DMS 273 (cell line): ENCODE results near the gene PRSS16.

Experiments
- DNase-seq: peaks from one replicate; lab custom pipeline; 2025; ENCODE audit not compliant: unreplicated experiment; lab: John Stamatoyannopoulos, UW

The PRSS16 gene

DNA sequence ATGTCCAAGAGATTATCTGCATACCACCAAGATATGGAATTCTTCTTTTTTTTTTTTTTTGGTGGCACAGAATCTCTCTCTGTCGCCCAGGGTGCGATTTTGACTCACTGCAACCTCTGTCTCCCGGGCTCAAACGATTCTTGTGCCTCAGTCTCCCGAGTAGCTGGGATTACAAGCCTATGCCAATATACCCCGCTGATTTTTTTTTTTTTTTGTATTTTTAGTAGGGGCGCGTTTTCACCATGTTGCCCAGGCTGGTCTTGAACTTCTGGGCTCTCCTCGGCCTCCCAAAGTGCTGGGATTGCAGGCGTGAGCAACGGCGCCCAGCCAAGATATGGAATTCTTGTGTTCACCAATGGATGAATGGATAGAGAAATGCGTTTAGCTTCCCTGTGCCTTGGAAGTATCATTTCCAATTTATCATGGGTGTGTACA is 33.6 kb downstream of the PRSS16 start:
- peak; percentile 86 for DNase-seq

DNA sequence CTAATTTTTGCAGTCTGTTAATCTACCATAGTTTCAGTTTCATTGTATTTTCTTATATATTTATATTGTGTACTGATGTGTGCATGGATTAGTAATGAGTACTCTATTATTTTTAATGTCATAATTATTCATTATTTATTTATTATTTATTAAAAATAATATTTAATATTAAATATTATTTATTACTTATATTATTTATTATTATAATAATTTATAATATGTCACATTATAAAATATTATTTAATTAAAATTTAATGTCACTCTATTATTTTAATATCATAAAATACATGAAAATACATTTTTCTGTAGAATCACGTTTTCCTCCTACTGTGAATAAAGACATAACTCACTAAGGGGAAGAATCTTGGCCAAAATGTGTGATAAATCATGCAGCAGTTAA is 34.1 kb downstream of the PRSS16 start:
- DNase-seq = no peak

DNA sequence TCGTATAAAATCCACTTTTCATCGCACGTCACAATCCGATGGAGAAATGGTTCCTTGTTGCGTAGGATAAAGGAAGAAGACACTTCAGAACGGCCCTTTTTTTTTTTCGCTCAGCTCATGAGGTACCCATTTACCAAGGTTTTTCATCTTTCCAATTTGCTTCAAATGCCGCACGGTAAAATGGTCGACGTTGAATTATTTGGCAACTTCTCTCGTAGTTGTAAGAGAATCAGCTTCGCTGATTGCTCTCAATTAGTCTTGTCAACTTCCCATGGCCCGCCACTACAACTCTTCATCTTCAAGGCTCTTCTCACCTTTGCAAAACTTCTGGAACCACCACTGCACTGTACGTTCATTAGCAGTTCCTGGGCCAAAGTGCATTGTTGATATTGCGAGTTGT is 35.8 kb downstream of the PRSS16 start:
- no peak for DNase-seq

DNA sequence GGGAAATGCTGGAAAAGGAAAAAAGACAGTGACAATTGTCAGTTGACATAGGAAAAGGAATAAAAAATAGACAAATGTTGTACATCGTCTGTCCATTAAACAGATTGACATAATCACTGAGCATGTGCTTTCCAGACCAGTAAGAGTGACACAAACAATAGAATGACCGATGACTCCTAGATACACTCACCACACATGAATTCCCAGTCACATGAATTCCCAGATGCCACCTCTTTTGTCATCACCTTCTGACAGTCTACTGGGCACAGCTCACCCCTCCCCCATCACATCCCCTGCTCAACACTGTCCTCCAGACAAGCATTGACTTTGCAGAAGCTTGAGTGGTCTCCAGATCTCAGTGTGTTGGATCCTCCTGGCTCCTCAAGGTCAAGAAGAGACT is 38.6 kb downstream of the PRSS16 start:
- DNase-seq = no peak

DNA sequence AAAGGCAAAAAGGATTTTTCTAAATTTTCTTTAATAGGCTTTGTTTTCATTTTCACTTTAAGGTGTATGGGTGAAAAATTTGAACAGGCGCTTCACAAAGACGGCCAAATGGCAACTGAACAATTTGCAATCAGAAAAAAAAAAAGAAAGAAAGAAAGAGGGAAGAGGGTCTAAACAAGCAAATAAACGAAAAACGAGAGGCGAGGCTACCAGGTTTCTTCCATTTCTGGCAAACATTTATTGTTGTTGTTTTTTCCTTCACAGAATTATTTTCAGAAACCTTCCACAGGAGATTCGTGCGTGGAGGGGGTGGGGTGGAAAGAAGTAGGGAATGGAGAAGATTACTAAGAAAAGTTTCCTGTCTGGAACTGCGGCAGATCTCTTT is 40.2 kb downstream of the PRSS16 start:
- no peak for DNase-seq

DNA sequence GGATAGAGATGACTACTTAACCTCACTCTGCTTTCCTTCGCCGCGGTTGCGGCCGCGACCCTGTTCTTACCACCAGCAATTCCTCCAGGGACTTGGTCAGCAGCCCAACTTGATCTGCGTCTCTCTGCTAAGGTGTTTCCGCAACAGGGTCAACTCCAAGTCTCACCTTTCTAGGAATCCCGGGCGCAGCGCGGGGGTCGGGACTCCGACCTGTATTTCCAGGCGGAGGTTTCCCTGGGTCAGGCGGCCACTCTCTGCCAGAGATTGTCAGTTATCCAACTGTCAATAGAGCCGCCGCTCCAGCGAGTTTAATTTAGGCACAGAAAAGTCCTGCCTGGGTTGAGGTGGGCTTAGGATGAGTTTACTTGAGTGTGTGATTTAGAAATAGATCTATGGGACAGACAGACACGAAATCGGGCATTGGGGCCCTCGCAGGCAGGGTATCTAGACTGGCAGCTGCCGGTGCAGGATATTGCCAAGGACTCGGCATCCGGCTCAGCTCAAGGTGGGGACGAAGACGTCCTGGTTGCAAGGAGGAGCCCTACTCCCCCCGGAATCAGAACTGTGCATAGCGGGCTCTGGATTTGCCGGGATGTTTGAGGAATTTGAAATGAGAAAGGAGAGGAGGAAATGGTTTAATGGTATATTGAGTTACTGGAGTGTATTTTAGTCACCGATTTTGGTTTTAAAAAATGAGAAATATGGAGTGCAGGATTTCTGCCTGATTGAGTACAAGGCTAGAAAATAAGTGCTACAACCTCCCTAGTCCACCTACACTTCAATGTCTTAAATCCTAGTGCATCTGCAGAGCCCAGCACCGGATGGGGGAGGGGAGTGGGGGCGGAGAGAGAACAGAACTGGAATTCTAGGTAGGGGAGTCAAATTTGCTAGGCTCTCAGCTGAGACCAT is 40.9 kb downstream of the PRSS16 start:
- peak; percentile 73 for DNase-seq

DNA sequence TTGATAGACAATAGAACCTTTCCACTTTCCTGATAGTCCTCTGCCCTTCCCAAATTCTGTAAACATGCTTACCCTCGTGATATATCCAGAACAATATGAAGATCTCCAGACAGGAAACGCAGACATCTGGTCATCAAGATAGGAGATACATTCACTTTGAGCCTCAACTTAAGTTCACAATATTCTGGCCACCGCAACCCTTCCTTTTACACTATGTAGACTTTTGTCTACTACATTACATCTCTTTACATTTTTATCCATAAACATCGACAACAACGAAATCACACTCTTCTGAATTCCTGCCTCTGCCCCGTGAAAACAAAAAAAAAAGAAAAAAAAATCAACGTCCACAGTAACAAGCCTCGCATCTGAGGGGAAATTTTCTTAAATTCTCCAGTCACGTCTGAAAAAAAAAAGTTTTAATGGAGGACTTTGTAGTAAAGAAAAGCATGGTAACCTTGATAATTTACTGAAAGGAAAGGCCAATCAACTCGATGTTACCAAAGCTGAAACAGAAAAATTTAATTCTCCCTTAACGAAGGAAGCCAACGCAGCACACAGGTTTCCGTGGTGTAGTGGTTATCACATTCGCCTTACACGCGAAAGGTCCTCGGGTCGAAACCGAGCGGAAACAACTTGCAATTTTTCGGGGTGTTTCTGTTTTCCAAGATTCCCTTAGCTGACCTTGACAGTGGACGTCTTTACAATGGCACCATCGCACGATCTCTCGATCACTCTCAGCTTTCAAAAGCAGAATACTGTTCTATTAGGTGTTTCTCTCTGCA is 42.8 kb downstream of the PRSS16 start:
- DNase-seq = peak; percentile 89

DNA sequence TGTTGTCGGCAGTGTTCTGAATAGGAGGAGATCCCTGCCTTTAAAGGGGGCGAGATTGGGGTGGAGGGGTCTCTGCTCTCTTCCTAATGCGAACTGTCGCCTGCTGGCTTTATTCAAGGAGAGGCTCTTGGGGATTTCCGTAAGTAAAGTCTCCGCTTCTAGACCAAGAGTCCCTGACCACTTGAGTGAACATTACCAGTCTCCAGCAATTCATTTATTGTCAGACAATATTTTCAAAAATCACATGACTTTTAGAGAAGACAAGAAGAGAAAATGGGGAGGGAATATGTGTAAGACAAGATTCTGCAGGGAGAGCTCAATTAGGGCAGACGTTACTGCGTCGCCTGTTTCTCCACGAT is 43.3 kb downstream of the PRSS16 start:
- DNase-seq = no peak

DNA sequence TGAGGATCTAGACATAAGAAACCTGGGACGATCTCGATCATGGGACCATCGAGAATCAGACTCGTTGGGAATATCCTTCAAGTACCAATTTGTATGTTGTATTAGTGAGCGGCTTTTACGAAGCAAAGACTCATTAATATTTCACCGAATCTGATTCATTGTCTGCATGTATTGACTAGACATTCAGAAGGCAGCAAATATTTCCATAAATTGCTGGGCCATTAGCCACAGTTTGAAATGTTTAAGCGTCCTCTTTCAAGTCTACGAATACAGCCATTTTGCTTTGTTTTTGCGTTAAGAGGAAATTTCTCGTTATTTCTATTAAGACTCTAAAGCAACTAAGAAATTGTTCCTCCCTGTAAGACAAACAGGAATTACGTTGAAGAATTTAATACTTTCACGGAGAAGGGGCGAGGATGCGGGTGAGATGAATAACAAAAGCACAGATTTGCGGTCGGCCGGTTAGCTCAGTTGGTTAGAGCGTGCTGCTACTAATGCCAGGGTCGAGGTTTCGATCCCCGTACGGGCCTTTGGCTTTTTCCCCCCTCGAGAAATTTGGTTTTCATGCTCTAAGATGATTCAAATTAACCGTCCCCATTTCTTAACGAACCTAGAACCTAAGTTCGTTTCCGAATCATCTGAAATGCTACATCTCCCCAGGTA is 46.1 kb downstream of the PRSS16 start:
- peak; percentile 90 for DNase-seq

DNA sequence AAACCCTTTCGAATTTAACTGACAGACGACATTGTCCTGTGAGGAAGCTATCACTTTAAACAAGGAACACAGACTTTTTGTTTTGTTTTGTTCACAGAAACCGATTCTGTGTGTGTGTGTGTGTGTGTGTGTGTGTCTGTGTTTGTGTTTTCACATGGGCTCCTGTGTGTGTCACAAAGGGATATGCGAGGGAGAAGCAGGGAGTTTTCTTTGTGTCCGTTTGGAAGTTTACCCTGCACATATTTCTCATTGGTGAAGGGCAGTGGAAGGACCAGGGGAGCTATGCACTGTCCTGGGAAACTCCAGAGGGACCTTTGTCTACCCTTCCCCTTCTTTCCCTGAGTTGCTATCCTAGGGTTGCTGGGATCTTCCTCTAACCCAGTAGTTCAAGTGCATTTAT is 46.9 kb downstream of the PRSS16 start:
- DNase-seq = peak; percentile 58

DNA sequence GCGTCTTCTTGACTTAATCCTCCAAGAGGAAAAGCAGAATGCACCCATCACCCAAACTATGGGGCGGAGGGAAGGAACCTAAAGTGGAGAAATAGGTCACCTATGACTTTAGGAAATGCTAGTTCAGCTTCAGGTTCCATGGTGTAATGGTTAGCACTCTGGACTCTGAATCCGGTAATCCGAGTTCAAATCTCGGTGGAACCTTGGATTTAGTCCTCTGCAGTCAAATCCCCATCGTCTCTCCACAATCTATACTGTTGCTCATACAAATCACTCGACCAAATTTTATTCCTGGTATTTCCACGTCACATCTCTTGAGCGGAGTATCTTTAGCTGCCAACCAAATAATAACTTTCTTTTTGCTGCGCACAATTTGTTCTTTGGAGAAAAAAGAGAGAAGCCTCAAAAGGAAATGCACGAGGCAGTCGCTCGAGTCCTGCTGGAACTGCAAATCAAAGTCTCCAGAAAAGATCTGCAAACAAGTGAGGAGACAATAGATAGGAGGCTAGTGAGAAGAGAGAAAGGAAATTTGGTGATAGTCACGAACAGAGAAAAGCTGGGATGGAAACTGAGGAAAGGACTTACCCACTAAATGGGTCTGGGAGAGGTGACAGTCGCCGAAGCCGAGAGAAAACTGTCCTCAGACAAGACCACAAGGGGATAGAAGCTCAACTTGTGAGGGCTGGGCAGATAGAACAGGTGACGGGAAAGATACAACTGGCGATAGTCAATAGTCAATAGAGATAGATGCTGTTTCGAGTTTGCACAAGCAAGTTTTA is 48.0 kb downstream of the PRSS16 start:
- DNase-seq = peak; percentile 95

DNA sequence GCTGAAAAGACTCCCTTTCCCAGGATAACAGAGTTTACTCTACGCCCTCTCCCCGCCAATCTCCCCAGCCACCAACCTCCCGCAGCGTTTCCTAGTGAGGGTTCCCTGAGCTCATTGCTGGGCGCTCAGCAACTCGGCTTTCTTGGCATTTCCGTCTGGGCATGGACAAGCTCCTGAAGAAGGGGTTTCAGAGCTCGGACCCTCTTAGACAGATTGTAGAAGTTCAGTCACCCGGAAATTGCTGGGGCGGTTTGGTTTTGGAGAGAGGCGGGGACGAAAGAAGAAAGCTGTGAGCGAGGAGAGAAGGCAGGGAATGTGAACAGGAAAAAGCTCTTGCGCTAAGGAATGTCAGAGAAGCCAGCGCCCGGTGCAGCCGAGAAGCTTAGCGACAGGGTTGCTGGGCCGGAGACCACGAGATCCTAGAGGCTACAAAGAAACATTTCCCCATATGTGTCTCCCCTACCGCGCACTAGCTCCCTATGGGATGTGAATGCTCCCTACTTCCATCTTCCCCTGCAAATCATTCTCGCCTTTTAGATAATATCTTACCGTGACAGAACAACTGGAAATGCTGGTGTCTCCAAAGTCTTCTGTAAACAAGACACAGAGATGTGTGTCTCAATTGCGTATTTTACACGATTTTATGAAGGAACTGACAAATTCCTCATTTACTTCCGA is 48.7 kb downstream of the PRSS16 start:
- peak; percentile 83 for DNase-seq

DNA sequence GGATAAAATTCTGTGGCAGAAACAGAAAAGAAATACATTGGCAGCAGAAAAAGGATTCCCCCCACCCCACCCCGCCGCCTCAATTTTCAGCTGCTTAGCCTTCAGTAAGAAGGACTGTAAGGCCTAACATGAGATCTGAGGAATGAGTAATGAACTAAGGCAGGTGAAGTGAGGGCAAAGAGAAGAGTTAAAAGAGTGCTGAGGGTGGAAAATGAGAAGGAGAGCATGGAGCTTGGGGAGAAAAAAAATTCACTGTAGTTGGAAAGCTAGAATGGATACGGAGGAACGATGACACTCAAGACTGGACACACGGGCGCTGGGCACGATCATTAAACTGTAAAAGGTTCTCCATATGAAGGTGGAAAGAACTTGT is 50.0 kb downstream of the PRSS16 start:
- no peak for DNase-seq

DNA sequence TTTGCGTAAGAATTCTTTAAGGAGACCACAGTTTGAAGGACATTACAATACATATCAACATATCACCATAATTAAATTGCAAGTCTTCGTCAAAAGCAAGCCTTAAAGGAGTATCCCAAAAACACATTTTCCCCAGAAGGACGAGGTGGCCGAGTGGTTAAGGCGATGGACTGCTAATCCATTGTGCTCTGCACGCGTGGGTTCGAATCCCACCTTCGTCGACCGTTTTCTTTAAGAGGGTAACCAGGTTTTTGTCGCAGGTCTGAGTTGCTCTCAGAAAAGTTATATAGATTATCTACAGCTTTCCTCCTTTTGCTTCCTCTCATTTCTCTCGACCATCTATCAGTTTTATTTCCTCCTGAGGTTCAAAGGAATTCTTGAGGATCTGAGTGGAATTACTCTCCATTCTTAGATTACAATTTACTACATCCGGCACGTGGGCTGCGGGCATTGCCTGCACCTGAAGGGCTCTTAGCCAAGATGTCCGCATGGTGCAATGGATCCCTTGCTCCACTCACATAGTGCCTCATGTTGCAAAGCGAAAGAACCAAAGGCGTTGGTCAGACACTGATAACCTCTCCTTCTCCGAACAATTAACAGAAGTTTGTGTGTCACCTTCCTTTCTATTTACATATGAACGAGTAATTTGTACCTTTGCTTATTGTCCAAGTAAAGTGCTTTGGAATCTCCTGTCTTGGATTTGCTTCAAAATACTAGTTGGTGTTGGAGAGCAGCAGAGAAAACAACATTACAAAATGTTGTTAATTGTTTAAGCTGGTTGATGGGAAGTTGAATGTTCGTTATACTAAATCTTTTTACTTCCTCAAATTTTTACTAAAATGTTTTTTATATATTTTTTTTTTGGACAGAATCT is 50.6 kb downstream of the PRSS16 start:
- peak; percentile 94 for DNase-seq

DNA sequence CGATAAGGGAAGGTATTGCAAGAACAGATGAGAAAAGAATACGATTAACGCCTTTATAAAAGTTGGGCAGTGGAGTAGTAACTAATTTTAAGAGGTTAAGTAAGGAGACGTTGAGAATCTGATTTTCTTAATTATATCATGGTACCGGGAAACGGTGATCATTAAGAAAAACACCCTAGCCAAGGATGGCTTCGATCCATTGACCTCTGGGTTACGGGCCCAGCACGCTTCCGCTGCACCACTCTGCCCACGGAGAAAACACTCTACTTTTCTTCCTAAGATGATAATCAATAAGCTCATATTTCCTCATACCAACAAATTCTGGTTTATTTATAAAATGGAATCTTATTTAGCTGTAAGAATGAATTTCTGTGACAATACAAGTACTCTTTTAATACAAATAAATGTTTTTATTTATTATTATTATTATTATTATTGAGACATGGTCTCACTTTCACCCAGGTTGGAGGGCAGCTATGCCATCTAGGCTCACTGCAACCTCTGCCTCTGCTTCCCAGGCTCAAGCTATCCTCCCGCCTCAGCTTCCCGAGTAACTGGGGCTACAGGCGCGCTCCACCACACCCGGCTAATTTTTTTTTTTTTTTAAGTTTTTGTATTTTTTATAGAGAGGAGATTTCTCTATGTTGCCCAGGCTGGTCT is 56.2 kb downstream of the PRSS16 start:
- peak; percentile 59 for DNase-seq
